Peyer's patch (tissue), 4 donors: ENCODE results near the gene FDX1. TPM values are rescaled to one million over a fixed set of nuclear protein-coding genes. Genes with fewer than 3 reads are reported as not detected.
A peak's percentile ranks its signal among the peaks of the same experiment; 100 is the strongest.

Experiments
- DNase-seq, 3 donors: peaks; one replicate each; pipeline ENCODE4 v3.0.0-alpha.2; 2017 to 2019
- H3K27ac ChIP-seq, 4 donors: fragments of 200-600 bp; sonication (generic); one replicate each; pipeline ENCODE4 v1.5.1; 2016 to 2019
- H3K27me3 ChIP-seq, 2 donors: fragments of 200-600 bp; sonication (generic); one replicate each; pipeline ENCODE4 v1.5.1; 2019
- H3K36me3 ChIP-seq, 3 donors: fragments of 200-600 bp; sonication (generic); one replicate each; pipeline ENCODE4 v1.5.1; 2016 to 2019
- H3K4me1 ChIP-seq, 4 donors: fragments of 200-600 bp; sonication (generic); one replicate each; pipeline ENCODE4 v1.5.1; 2016 to 2019
- H3K4me3 ChIP-seq, 4 donors: fragments of 200-600 bp; sonication (generic); 1 replicate in 3 of 4; 2 replicates in 1 of 4; pipeline ENCODE4 v1.5.1; 2016 to 2019; ENCODE audit warnings: mild to moderate bottlenecking in 1 of 4
- H3K9me3 ChIP-seq, 4 donors: fragments of 200-600 bp; sonication (generic); one replicate each; pipeline ENCODE4 v1.5.1; 2016 to 2019; ENCODE audit warnings: mild to moderate bottlenecking in 1 of 4
- POLR2A ChIP-seq, 2 donors: fragments of 450-650 bp; IDR thresholded peaks; one replicate each; pipeline ENCODE4 v1.5.1; 2017; ENCODE audit warnings: antibody characterized with exemption in 2 of 2, mild to moderate bottlenecking in 2 of 2, moderate library complexity in 2 of 2
- total RNA-seq, 4 donors: library from RNA; depleted of rRNA; stranded (reverse); fragments of >200 nt; gene quantifications; one replicate each; pipeline ENCODE4 v1.1.0, GENCODE V29; 2016
- TF ChIP-seq, protein P1 (sequence below), 6 experiments: fragments of 450-650 bp in 4 of 6; fragments of 200-600 bp in 2 of 6; sonication (generic) in 1 of 6; IDR thresholded peaks; one replicate each; pipeline ENCODE4 v1.5.1; 2017 to 2019; ENCODE audit warnings: antibody characterized with exemption in 6 of 6, mild to moderate bottlenecking in 3 of 6, moderate library complexity in 1 of 6

Gene FDX1
- total RNA-seq, 4 donors from 2014 or later, result 14.0 to 25.0 (median 15.5) TPM

DNA sequence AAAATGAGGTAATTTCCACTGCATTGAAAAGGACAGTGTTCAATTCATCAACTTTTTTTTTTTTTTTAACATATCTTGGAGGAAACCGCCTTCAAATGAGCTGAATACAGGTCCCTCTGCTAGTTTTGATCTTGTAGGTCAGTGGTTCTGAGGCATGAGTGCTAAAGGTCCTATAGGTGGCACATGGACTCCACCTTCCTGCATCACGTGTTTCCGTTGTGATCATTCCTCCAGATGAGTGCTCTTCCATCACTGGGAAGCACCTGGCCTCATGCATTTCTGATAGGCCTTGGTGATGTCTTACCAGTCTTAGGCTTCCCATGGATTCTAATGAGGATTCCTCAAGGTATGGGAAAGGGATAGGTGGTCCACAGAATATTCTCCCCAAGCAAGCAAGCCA, 37.8 kb downstream of the FDX1 start:
- no peak for DNase-seq
- Histone ChIP-seq H3K27ac (no peak overlapping the region), H3K4me1 (no peaks in the 10 kb centered on the region), H3K9me3 (no peaks in the 10 kb centered on the region), H3K36me3 (peaks cover 0 to 19% (median 0%) of the 10 kb centered on the region in 3 donors), H3K27me3 (no peaks in the 10 kb centered on the region), H3K4me3 (no peak overlapping the region)
- TF ChIP-seq POLR2A (IDR thresholded peaks at IDR 0.05), result no peak
- TF ChIP-seq, protein P1, sequence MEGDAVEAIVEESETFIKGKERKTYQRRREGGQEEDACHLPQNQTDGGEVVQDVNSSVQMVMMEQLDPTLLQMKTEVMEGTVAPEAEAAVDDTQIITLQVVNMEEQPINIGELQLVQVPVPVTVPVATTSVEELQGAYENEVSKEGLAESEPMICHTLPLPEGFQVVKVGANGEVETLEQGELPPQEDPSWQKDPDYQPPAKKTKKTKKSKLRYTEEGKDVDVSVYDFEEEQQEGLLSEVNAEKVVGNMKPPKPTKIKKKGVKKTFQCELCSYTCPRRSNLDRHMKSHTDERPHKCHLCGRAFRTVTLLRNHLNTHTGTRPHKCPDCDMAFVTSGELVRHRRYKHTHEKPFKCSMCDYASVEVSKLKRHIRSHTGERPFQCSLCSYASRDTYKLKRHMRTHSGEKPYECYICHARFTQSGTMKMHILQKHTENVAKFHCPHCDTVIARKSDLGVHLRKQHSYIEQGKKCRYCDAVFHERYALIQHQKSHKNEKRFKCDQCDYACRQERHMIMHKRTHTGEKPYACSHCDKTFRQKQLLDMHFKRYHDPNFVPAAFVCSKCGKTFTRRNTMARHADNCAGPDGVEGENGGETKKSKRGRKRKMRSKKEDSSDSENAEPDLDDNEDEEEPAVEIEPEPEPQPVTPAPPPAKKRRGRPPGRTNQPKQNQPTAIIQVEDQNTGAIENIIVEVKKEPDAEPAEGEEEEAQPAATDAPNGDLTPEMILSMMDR (IDR thresholded peaks at IDR 0.05), result no peak

DNA sequence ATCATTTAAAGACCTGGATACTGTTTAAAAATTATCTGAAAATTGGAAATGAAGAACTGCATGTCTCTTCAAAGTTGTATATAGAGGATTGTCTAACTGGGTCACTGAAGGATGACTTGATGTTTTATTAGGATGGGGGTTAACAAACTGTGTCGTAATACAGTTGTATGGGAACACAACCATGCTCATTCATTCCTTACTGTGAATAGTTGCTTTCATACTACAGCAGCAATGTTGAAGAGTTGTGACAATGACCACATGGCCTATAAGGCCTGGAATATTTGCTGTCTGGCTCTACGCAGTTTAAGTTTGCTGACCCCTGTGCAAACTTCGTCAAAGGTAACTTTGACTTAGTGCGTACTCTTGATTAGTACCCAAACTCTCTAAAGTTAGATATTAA, 38.4 kb downstream of the FDX1 start:
- TF ChIP-seq, protein P1 (IDR thresholded peaks at IDR 0.05), result no peak
- TF ChIP-seq POLR2A (IDR thresholded peaks at IDR 0.05), result no peak
- Histone ChIP-seq H3K9me3 (no peaks in the 10 kb centered on the region), H3K4me1 (no peaks in the 10 kb centered on the region), H3K27me3 (no peaks in the 10 kb centered on the region), H3K4me3 (no peak overlapping the region), H3K27ac (no peak overlapping the region), H3K36me3 (peaks cover 0 to 16% (median 0%) of the 10 kb centered on the region in 3 donors)
- no peak for DNase-seq

DNA sequence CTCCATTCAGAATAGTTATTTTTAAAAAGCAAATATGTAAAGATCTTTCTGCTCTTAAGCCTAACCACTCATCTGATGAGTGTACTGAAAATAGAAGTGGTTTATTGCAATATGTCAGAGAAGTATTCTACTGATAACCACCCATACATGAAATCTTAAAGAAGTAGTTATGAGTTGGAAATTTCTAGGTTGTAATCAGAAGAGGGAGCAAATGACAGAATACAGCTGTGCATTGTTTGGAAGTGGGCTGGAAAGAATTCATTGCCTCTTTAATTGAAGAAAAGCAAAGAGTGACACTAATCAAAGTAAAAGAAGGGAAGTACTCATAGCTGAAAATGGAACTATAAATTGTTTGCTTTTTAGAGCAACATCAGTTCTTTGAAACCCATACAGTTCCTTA, 39.4 kb downstream of the FDX1 start:
- no peak overlapping the region for H3K4me3 ChIP-seq
- no peaks in the 10 kb centered on the region for H3K9me3 ChIP-seq
- H3K36me3 ChIP-seq, result peaks cover 0 to 8% (median 0%) of the 10 kb centered on the region in 3 donors
- H3K4me1 ChIP-seq, result no peaks in the 10 kb centered on the region
- no peak for DNase-seq
- no peak overlapping the region for H3K27ac ChIP-seq
- no peaks in the 10 kb centered on the region for H3K27me3 ChIP-seq
- TF ChIP-seq, protein P1 (IDR thresholded peaks at IDR 0.05), result no peak
- no peak for TF ChIP-seq POLR2A (IDR thresholded peaks at IDR 0.05)

DNA sequence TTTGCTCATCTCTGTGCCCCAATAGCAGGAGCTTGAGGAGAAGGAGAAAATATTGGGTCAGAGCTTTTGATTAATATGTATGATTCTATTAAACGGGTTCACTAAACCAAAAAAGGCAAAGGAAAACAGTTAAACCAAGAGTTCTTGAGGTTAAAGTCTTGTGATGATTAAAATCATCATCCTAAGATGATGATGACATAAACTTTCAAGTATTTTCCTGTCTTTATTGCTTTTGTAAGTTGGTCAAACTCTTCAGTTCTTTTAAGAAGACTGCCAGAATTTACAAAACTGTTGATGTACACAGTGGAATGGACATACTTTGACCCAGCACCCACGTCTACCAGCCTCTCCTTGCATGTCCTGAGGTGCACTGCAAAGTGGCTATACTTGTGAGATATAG, 41.0 kb downstream of the FDX1 start:
- Histone ChIP-seq H3K9me3 (no peaks in the 10 kb centered on the region), H3K36me3 (no peaks in the 10 kb centered on the region), H3K4me3 (no peak overlapping the region), H3K27me3 (no peaks in the 10 kb centered on the region), H3K27ac (no peak overlapping the region), H3K4me1 (no peaks in the 10 kb centered on the region)
- TF ChIP-seq POLR2A (IDR thresholded peaks at IDR 0.05), result no peak
- TF ChIP-seq, protein P1 (IDR thresholded peaks at IDR 0.05), result no peak
- no peak for DNase-seq

DNA sequence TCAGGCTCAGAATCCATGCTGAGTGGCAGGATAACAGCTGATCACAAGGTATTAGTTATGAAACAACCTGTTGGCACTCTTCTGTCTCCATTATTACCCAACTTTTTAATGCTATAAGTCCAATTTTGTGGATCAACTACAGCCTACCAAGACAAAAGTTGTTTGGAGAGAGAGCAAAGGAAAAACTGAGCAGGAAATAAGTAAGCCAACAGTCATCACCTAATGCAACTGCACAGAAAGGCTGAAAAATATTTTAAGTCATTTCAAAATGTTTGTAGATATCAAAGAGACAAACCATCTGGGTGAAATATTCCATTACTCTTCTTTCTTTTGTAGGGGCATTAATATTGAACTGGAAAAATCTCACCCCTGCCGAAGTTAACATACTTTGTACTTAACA, 41.6 kb downstream of the FDX1 start:
- H3K9me3 ChIP-seq, result no peaks in the 10 kb centered on the region
- no peak for DNase-seq
- no peak overlapping the region for H3K27ac ChIP-seq
- H3K36me3 ChIP-seq, result no peaks in the 10 kb centered on the region
- H3K4me3 ChIP-seq, result no peak overlapping the region
- TF ChIP-seq, protein P1 (IDR thresholded peaks at IDR 0.05), result no peak
- TF ChIP-seq POLR2A (IDR thresholded peaks at IDR 0.05), result no peak
- no peaks in the 10 kb centered on the region for H3K27me3 ChIP-seq
- no peaks in the 10 kb centered on the region for H3K4me1 ChIP-seq

DNA sequence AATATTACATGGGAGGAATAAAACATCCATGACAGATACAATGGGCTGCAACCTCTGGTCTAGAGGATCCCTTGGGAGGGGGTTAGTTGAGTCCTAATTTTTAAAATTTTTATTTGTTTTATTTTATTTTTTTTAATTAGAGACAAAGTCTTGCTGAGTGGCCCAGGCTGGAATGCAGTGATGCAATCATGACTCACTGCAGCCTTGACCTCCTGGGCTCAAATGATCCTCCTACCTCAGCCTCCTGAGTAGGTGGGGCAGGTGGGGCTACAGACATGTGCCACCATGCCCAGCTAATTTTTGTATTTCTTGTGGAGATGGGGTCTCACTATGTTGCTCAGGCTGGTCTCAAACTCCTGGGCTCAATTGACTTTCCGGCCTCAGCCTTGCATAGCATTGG, 43.1 kb downstream of the FDX1 start:
- Histone ChIP-seq H3K9me3 (no peaks in the 10 kb centered on the region), H3K4me1 (no peaks in the 10 kb centered on the region), H3K36me3 (no peaks in the 10 kb centered on the region), H3K4me3 (no peak overlapping the region), H3K27me3 (no peaks in the 10 kb centered on the region), H3K27ac (no peak overlapping the region)
- TF ChIP-seq POLR2A (IDR thresholded peaks at IDR 0.05), result no peak
- TF ChIP-seq, protein P1 (IDR thresholded peaks at IDR 0.05), result no peak
- peak in 1 of 3 donors; percentile 52 for DNase-seq
